Measurements from ENCODE around the gene ZNF511.

The ZNF511 gene

GRCh38 chr10:133324198-133324792 lies 15.6 kb downstream of the ZNF511 start:
- no peak overlapping the region for H3K4me3 ChIP-seq (ENCODE audit: low read depth, low read length)
- no peak for TF ChIP-seq CTCF (IDR thresholded peaks at IDR 0.05; ENCODE audit: low read depth, low read length, missing control alignments)
- DNase-seq (ENCODE audit: low read depth): no peak

GRCh38 chr10:133324857-133325260 lies 16.1 kb downstream of the ZNF511 start:
- H3K4me3 ChIP-seq (ENCODE audit: low read depth, low read length): no peak overlapping the region
- no peak for TF ChIP-seq CTCF (IDR thresholded peaks at IDR 0.05; ENCODE audit: low read depth, low read length, missing control alignments)
- no peak for DNase-seq (ENCODE audit: low read depth)

- TF ChIP-seq CTCF (IDR thresholded peaks at IDR 0.05; ENCODE audit: low read depth, low read length, missing control alignments): no peak
- DNase-seq (ENCODE audit: low read depth): no peak
- H3K4me3 ChIP-seq (ENCODE audit: low read depth, low read length): no peak overlapping the region
Observed at GRCh38 chr10:133325440-133326222, 16.9 kb downstream of the ZNF511 start.

- DNase-seq (ENCODE audit: low read depth): no peak
- TF ChIP-seq CTCF (IDR thresholded peaks at IDR 0.05; ENCODE audit: low read depth, low read length, missing control alignments): no peak
- no peak overlapping the region for H3K4me3 ChIP-seq (ENCODE audit: low read depth, low read length)
Observed at GRCh38 chr10:133326223-133326551, 17.5 kb downstream of the ZNF511 start.

GRCh38 chr10:133326745-133327650 lies 18.3 kb downstream of the ZNF511 start:
- H3K4me3 ChIP-seq (ENCODE audit: low read depth, low read length): no peak overlapping the region
- no peak for TF ChIP-seq CTCF (IDR thresholded peaks at IDR 0.05; ENCODE audit: low read depth, low read length, missing control alignments)
- DNase-seq (ENCODE audit: low read depth): no peak

GRCh38 chr10:133327651-133328357 lies 19.1 kb downstream of the ZNF511 start:
- no peak for TF ChIP-seq CTCF (IDR thresholded peaks at IDR 0.05; ENCODE audit: low read depth, low read length, missing control alignments)
- no peak overlapping the region for H3K4me3 ChIP-seq (ENCODE audit: low read depth, low read length)
- no peak for DNase-seq (ENCODE audit: low read depth)
